DMS79 (cell line): ENCODE measurements around the gene EBP.
"Not testable (repeated sequence)": the region's sequence is repeated elsewhere in the genome, so short reads cannot be mapped to it uniquely, and the experiment has no call there.

Source experiments
- DNase-seq: peaks from one replicate; lab custom pipeline; 2025; lab: John Stamatoyannopoulos, UW

EBP gene

DNA sequence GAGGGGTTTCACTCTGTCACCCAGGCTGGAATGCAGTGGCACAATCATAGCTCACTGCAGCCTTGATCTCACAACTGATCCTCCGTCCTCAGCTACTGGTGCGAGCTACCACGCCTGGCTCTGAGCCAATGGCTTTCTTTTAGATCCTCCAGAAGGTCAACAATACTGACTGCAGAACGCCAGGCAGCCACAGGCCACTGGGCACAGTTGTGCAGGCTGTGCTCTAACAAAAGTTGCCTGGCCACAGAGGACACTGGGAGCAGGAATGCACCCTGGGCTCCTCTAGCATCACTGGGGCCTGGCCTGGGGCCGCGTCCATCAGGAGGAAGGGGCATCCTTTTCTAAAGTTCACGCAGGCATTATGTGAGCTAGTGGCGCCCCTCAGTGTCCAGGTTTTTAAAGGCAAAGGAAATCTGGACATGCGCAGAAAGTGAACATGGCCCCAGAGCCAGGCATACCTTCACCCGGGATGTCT, 27.7 kb upstream of the EBP start:
- DNase-seq, result no peak

DNA sequence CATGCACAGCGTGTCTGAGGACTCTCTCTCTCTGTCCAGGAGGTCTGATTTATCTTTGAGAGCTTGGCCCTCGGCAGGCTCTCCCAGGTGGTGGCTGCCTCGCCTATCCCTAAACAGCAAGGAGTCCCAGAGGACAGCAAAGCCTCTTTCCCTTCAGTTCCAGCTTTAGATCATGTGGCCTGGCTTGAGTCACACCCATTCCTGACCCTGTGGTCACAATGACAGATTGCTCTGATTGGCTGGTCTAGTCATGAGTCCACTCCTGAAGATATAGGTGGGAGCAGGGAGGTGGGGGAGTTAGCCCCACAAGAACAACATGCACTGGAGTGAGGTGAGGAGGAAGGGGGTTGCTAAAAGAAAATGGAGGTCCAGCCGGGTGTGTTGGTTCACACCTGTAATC, 24.9 kb upstream of the EBP start:
- no peak for DNase-seq

DNA sequence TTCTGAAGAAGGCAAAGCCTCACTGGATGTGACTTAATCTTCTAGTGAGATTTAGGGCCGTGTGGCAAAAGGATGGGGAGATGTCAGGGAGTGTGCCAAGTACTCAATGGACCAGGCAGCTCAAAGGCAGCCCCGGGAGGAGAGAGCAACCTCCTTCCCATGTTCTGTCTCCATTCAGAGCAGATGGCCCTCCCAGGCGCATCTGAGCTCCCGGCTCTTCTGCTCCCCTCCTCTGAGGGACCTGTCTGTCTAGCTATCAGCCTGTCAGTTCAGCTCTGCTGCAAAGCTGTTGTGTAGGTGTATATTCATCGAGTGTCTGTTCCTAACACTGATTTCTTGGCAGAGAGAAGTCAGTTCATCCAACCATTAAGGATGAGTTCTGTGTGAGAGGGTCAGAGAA, 23.7 kb upstream of the EBP start:
- no peak for DNase-seq

DNA sequence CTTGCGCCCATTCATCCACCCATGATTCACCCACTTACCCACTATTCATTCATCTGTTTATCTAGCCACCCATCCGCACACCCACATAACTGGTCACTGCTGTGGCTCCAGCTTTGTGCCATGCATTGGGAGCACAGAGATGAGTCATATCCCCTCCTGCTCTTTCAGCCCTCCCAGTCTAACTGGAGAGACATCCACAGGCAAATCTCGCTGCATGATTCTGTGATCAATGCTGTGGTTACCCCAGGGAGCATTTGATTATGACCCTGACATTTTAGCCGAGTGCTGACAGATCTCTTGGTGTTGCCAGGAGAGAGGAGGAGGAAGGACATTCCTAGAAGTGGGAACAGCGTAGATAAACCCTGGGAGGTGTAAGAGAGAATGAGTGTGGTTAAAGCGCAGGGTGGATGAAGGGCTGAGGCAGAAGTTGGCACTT, 23.2 kb upstream of the EBP start:
- no peak for DNase-seq

DNA sequence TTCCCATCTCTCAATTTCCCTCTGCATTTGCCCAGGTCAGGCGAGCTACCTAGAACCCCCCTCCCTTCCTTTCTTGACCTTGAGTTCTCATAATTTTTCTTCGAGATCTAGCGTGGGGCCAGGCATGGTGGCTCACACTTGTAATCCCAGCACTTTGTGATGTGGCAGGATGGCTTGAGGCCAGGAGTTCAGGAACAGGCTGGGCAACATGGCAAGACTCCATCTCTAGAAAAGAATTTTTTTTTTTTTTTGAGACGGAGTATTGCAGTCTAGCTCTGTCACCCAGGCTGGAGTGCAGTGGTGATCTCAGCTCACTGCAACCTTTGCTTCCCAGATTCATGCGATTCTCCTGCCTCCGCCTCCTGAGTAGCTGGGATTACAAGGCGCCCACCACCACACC, 17.3 kb upstream of the EBP start:
- no peak for DNase-seq

DNA sequence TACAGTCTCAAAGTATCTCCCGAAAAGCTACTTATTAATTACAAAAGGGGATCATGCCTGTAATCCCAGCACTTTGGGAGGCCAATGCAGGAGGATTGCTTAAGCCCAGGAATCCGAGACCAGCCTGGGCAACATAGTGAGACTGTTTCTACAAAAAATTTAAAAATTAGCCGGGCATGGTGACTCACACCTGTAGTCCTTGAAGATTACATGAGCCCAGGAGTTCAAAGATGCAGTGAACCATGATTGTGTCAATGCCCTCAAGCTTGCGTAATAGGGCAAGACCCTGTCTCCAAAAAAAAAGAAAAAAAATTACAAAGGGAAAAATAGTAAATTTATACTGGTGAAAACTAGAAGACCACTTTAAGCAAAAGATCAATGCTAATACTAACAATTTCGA, 16.1 kb upstream of the EBP start:
- no peak for DNase-seq

DNA sequence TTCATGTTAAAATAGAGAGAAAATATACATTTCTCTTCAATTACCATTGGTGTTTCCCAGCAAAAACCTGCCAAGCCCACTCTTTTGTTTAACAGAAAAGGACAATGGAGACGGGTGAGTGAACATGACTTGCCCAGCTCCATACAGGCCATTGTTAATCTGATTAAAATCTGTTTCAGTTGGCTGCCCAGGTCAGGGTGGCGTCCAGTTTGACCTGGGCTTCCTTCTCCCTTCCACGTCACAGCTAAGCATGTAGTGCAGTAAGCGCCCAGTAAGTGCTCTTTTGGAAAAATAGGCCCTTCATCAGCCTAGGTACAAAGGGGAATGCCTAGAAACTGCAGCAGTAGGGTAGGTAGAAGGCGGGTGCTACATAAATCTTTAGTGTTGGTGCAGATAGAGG, 14.4 kb upstream of the EBP start:
- no peak for DNase-seq

DNA sequence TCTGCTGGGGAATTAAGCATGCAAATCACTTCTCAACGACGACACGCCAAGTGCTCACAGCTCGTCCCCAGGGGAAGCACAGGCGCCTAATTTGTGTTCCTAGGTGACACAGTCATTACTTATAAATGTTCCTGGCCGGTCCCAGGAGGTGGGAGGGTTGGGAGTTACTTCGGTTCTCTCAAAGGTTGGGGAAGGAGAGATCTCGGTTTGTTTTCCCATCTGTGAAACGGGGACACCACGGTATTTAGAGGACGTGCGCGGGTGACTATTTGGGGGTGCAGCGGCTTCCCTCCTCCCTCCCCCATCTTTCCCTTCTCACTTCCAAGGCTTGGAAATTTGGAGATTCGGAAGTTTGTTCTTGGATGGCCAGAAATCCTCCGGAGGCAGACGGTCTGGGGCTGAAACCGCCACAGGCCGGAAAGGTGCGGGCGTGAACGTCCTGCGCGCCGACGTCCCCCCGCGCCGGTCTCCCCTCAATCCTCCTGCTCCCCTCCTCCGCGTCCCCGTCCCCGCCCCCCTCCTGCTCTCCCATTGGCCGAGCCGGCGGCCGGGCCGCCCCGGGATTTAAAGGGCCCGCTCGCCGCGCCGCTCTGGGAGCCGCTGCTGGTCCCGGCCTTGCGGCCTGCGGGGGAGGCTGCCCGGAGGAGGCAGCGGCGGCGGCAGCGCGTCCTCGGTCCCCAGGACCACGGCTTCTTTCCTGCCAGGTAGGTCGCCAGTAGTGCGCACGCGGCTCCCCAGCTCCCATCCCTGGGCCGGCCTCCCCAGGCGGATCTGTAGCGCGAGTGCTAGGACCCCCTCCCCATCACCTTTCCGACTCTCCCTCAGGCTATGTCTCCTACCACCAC, 13.0 kb upstream of the EBP start, which contains the start of gene PORCN:
TSS of gene PORCN (plus strand) at position 593 of the 845 bp plus-strand sequence. CDS start 829 bp downstream, outside the sequence.
- DNase-seq, result peak; percentile 7

DNA sequence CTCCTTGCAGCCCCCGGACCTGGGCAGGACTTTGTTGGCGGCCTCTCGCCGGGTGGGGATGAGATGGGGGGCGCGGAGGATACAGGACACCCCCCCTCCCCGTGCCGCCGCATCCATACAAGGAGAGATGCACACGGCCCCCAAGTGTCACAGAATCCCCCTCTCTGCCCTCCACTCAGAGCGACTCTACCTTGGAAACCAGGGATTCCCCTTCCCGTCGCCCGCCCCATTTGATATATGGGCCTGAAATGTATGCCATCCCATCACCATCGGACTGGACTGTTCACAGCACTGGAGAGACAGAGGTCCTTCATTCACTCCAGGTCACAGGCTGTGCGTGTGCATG, 12.4 kb upstream of the EBP start:
- DNase-seq, result no peak

DNA sequence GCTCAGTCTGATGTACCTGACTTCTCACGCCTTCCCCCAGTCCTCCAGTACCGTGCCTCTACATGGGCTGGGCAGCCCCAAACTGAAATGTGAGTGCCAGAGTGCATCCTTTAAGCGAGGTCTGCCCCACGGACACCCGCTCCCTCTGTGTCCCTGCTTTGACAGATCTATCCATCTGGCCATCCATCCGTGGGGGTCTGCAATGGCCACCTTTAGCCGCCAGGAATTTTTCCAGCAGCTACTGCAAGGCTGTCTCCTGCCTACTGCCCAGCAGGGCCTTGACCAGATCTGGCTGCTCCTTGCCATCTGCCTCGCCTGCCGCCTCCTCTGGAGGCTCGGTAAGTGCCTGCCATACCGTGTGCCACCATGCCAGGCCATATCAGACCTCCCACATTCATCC, 12.0 kb upstream of the EBP start:
- DNase-seq, result no peak

DNA sequence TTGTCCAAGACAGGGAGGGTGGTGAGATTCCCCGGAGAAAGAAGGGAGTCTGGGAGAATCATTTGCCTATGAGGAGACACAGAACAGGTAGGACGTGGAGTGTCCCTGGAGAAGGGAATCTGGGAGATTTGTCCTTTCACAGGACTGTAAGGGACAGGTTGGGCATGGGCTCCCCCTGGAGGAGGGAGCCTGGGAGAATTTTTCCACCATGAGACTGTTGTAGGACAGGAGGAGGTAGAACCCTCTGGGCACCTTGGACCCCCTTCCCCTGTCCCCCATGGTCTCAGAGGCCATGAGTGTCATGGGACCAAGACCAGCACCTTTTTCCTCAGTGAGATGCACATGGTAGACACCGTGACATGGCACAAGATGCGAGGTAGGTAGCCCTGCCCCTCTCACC, 10.0 kb upstream of the EBP start:
- DNase-seq, result no peak

DNA sequence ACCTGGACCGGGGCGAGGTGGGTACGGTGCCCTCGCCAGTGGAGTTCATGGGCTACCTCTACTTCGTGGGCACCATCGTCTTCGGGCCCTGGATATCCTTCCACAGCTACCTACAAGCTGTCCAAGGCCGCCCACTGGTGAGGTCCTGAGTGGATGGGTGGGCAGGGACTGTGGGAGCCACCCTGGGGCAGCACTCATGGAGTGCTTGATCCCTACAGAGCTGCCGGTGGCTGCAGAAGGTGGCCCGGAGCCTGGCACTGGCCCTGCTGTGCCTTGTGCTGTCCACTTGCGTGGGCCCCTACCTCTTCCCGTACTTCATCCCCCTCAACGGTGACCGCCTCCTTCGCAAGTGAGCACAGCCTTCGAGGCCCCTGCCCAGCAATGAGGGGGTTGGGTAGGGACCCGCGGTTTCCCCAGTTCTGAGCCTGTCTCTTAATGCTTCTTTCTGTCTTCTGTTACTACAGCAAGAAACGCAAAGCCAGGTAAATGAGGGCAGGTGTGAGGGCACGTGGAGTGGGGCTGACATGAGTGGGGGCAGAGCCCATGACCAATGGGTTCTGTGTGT, 9.2 kb upstream of the EBP start:
- no peak for DNase-seq

DNA sequence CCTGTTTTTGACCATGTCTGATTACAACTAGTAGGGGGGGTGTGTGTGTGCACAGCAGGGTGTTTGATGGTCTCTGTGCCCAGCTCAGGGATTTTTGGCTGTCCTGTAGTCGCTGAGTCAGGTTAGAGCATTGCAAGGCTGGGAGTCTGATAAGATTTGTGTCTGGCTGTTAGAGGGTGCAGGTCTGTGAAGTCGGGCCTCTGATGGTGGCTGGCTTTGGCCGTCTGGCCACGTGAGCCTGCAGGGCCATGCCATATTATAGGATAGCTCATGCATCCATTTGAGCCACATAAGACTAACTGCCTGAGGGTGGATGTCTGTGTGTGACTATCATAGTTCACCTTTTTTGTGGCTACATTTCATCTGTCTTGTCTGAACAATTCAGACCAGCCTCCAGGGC, 7.9 kb upstream of the EBP start:
- no peak for DNase-seq

DNA sequence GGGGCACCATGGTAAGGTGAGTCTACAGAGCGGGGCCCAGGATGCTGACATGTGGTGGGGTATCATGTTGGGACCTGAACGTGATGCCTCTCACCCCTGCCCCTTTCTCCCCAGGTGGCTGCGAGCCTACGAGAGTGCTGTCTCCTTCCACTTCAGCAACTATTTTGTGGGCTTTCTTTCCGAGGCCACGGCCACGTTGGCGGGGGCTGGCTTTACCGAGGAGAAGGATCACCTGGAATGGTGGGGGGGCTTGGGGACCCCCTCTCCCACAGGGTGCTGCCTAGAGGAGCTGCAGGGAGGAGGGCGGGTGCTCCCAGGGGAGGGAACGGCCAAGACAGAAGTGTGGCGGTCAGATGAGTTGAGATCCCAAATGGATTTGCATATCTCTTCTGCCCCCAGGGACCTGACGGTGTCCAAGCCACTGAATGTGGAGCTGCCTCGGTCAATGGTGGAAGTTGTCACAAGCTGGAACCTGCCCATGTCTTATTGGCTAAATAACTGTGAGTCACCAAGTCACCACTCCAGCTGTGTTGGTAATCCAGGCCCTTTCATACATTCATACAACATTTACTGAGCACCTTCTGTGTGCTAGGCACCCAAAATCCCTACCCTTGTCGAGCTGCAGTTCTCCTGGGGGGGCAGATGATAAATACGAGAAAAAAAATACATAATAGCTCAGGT, 7.3 kb upstream of the EBP start:
- DNase-seq, result no peak

DNA sequence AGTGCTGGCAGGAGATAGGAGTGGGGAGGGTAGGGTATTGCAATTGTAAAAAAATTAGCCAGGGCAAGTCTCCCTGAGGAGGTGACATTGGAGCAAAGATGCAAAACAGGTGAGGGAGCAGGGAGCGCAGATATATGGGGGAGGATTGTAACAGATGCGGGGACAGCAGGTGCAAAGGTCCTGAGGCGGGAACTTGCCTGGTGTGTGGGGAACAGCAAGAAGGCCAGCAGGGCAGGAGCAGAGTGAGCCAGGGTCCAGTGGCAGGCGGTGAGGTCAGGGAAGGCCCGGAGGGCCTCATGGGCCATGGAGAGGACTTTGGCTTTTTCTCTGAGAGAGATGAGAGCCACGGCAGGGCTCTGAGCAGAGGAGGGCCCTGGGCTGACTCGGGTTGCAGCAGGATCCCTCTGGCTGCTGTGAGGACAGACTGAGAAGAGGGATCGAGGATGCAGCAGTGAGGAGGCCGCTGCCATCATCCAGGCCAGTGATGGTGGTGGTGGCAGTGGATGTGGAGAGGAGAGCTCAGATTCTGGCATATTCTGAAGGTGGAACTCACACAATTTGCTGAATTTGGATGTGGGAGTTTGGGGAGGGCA, 6.6 kb upstream of the EBP start:
- DNase-seq, result no peak

DNA sequence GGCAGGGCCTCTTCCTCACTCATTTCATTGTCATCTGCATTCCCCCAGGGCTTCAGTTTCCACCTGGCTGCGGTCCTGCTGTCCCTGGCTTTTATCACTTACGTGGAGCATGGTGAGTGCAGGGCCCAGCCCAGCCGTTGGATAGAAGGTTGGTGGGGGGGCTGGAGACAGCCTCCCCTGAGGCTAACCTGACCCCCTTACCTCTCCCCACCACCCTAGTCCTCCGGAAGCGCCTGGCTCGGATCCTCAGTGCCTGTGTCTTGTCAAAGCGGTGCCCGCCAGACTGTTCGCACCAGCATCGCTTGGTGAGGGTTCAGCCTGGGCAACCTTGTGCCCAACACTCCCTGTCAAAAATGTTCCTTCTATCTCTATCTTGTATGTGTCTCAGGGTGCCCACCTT, 5.8 kb upstream of the EBP start:
- DNase-seq, result no peak

DNA sequence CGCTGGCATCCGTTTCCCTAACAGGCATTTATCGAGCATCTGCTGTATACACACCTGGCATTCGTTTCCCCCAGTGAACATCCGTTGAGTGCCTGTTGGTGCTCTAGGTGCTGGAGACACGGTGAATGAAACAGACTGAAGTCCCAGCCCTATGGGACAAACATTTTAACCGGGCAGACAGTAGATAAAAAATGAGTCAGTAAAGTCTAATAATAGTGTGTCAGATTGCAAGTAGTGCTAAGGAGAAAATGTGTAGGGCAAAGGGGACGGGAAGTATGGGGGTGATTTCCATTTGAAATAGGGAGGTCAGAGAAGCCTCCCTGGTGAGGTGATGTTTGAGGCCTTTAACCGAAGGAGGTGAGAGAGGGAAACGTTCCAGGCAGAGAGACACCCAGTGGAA, 5.3 kb upstream of the EBP start:
- no peak for DNase-seq

DNA sequence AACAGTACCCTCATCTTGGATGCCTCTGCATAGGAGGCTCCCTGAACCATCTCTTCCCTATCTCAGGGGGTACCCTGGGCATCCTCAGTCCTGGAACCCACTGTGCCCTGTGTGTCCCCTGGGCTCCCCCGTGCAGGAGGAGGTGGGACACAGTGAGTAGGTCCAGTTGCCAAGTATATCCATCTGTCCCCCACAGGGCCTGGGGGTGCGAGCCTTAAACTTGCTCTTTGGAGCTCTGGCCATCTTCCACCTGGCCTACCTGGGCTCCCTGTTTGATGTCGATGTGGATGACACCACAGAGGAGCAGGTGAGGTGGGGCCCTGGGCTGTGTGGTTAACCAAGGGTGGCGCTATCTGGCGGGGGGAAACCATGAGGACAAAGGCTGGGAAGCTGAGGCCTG, 4.6 kb upstream of the EBP start:
- no peak for DNase-seq

DNA sequence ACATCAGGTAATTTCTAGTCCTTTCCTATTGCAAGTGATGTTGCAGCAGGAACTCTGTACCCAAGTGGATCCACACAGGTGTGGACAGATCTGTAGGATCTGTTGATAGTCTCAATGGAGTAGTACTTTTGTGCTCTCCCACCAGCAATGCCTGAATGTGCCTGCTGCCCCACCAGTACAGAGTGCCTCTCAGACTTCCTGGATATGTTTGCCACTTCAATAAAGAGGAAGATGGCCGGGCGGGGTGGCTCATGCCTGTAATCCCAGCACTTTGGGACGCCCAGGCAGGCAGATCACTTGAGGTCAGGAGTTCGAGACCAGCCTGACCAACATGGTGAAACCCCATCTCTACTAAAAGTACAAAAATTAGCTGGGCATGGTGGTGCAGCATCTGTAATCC, 2.1 kb upstream of the EBP start:
- not testable (repeated sequence) for DNase-seq

DNA sequence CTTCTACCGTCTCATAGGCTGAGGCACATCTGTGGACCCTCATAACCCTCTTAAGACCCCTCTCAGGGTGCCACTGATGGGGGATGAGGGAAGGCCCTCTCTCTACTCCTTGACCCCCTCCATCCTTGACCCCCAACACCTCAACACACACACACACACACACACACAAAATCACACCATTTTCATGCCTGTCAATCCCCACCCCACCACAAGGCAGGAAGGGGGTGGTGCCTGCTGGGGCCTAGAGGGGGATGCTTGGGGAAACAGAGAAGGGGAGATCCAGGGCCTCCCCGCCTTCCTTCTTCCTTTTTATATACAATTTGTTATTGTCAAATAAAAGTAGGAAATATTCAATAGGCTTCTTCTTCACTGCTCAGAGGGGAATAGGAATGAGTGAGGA, 1.2 kb upstream of the EBP start:
- DNase-seq, result no peak

DNA sequence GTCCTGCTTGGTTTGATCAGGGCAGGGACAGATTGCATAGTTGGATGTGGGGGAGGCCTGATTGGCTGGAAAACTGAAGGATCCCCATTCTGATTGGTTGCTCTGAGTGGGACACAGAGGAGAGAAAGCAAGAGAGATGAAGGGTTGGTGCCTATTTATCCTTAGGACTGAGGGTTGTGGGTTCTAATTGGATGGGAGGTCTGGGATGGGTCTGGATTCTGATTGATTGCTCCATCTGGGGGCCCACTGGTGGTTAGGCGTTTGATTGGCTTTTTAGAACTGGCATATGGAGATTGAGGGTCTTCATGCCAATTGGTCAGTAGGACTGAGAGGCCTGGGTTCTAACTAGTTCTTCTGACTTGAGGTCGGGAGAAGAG, 644 bp upstream of the EBP start:
- DNase-seq, result peak; percentile 29

DNA sequence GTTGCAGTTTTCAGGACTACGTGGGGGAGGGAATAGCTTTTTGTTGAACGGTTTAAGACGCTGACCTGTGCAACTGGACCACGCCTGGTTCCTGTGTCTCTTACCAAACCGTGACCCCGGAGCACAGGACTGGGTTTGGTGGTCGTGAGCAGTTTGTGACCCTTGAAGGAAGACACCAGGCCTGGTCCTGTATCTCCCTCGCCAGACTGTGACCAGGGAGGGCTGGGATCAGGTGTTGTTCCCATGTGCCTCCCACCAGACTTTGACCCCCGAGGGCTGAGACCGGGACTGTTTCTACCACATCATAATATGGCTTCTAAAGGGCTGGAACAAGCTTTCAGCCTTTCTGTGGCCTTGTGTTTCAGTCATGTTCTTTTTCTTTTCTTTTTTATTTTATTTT, 683 bp downstream of the EBP start:
- DNase-seq, result no peak

DNA sequence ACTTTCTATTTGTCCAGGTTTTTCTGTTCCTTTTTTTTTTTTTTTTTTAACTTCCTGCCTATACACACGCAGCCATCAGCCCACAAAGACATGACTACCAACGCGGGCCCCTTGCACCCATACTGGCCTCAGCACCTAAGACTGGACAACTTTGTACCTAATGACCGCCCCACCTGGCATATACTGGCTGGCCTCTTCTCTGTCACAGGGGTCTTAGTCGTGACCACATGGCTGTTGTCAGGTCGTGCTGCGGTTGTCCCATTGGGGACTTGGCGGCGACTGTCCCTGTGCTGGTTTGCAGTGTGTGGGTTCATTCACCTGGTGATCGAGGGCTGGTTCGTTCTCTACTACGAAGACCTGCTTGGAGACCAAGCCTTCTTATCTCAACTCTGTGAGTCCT, 2.1 kb downstream of the EBP start:
- DNase-seq, result no peak
